CD4-positive, alpha-beta T cell (primary cell): Measurements from ENCODE around the gene RYR3. TPM values are rescaled to one million over a fixed set of nuclear protein-coding genes. Genes with fewer than 3 reads are reported as not detected.

Experiments
- ATAC-seq: fragments of 200-7000 bp; cut with Tn5 transposase; one replicate; pipeline ENCODE4 v1.10.0; 2022; ENCODE audit warnings: mild to moderate bottlenecking; ENCODE audit not compliant: poor library complexity
- CTCF ChIA-PET: fragments of 350-600 bp; sonication (Branson Sonifier 250); formaldehyde crosslinking; loops from one replicate; lab custom pipeline; 2021; ENCODE audit warnings: antibody characterized with exemption, inconsistent platforms; lab: Charles Lee
- POLR2A ChIA-PET: fragments of 350-600 bp; sonication (Branson Sonifier 250); formaldehyde crosslinking; loops from one replicate; lab custom pipeline; 2021; ENCODE audit warnings: antibody characterized with exemption, inconsistent platforms; lab: Charles Lee
- DNase-seq, 14 experiments: peaks; one replicate each; pipeline ENCODE4 v3.0.0-alpha.2; 2013 to 2020; ENCODE audit warnings: mixed read lengths in 2 of 14
- H3K27ac ChIP-seq, 2 donors: one replicate each; pipeline versions ENCODE4 v1.5.1 to v1.7.0; 2013; ENCODE audit warnings: low read length in 2 of 2, low read depth in 1 of 2, mild to moderate bottlenecking in 1 of 2
- H3K27me3 ChIP-seq, 2 experiments: 1 replicate in 1 of 2; 2 replicates in 1 of 2; pipeline versions ENCODE4 v1.6.1 to v1.7.0; 2013; ENCODE audit warnings: low read length in 2 of 2, control low read depth in 1 of 2, mild to moderate bottlenecking in 1 of 2, moderate library complexity in 1 of 2; ENCODE audit not compliant: insufficient read depth in 2 of 2, control insufficient read depth in 1 of 2
- H3K36me3 ChIP-seq: one replicate; pipeline ENCODE4 v1.6.1; 2013; ENCODE audit warnings: low read length, control low read depth; ENCODE audit not compliant: insufficient read depth
- H3K4me1 ChIP-seq: one replicate; pipeline ENCODE4 v1.6.1; 2013; ENCODE audit warnings: low read length, control low read depth; ENCODE audit not compliant: insufficient read depth
- H3K4me3 ChIP-seq: one replicate; pipeline ENCODE4 v1.5.1; 2013; ENCODE audit warnings: mild to moderate bottlenecking, low read length, moderate library complexity
- H3K9me3 ChIP-seq, 2 experiments: 1 replicate in 1 of 2; 2 replicates in 1 of 2; pipeline versions ENCODE4 v1.6.1 to v1.7.0; 2013; ENCODE audit warnings: low read length in 2 of 2, mild to moderate bottlenecking in 2 of 2, control low read depth in 1 of 2, moderate library complexity in 1 of 2; ENCODE audit not compliant: control insufficient read depth in 1 of 2, insufficient read depth in 1 of 2
- H3K27ac Mint-ChIP-seq: one replicate; pipeline ENCODE4 v1.8.0; 2020; ENCODE audit warnings: mixed read lengths
- H3K27me3 Mint-ChIP-seq: one replicate; pipeline ENCODE4 v1.8.0; 2021; ENCODE audit warnings: mixed read lengths
- H3K36me3 Mint-ChIP-seq: one replicate; pipeline ENCODE4 v1.8.0; 2021; ENCODE audit warnings: low read depth, mixed read lengths
- H3K4me1 Mint-ChIP-seq: one replicate; pipeline ENCODE4 v1.8.0; 2021; ENCODE audit warnings: low read depth, mixed read lengths
- H3K4me3 Mint-ChIP-seq: one replicate; pipeline ENCODE4 v1.8.0; 2020; ENCODE audit warnings: mild to moderate bottlenecking, mixed read lengths
- H3K9me3 Mint-ChIP-seq: one replicate; pipeline ENCODE4 v1.8.0; 2020; ENCODE audit warnings: mixed read lengths
- CTCF ChIP-seq: fragments of 200-600 bp; IDR thresholded peaks from one replicate; pipeline ENCODE4 v1.8.0; 2022; ENCODE audit warnings: antibody characterized with exemption, mild to moderate bottlenecking
- intact Hi-C, 2 experiments: fragments of 100-400 bp; cut with DNase I in 1 of 2; cut with micrococcal nuclease in 1 of 2; formaldehyde crosslinking; loops; one replicate each; pipeline versions ENCODE4 v1.15.1 to v1.9.0; 2023 to 2025; cut with DNase I, micrococcal nuclease
- total RNA-seq, 174 experiments: library from RNA in 2 of 174; stranded (reverse) in 2 of 174; gene quantifications; one replicate each; pipeline ENCODE4 v1.2.3 and lab custom pipeline; 2021 to 2026

Gene RYR3
- total RNA-seq, 2 experiments from 2014 or later, result not detected

GRCh38 chr15:33315044-33315443 is 4.3 kb downstream of the RYR3 start:
- intact Hi-C loops, result no loop called here
- DNase-seq, result no peak
- Mint-ChIP-seq H3K36me3 (no peaks in the 10 kb centered on the region), H3K27ac (no peak overlapping the region), H3K9me3 (no peaks in the 10 kb centered on the region), H3K4me1 (no peaks in the 10 kb centered on the region), H3K4me3 (no peak overlapping the region), H3K27me3 (peaks cover 68% of the 10 kb centered on the region)
- Histone ChIP-seq H3K27ac (no peak overlapping the region), H3K4me1 (no peaks in the 10 kb centered on the region), H3K9me3 (peaks cover 0 to 8% of the 10 kb centered on the region in 2 experiments), H3K4me3 (no peak overlapping the region), H3K36me3 (no peaks in the 10 kb centered on the region), H3K27me3 (peaks cover 16 to 38% of the 10 kb centered on the region in 2 experiments)
- ChIA-PET POLR2A (no interaction called here), CTCF (no interaction called here)
- TF ChIP-seq CTCF, result no peak
- no peak for ATAC-seq

GRCh38 chr15:33317896-33318295 is 7.1 kb downstream of the RYR3 start:
- Mint-ChIP-seq H3K4me3 (no peak overlapping the region), H3K4me1 (no peaks in the 10 kb centered on the region), H3K27me3 (peaks cover 52% of the 10 kb centered on the region), H3K36me3 (no peaks in the 10 kb centered on the region), H3K9me3 (no peaks in the 10 kb centered on the region), H3K27ac (no peak overlapping the region)
- H3K9me3 ChIP-seq, result no peaks in the 10 kb centered on the region
- peaks cover under 1 to 11% of the 10 kb centered on the region in 2 experiments for H3K27me3 ChIP-seq
- no peak overlapping the region for H3K27ac ChIP-seq
- H3K4me1 ChIP-seq, result no peaks in the 10 kb centered on the region
- ChIA-PET CTCF (no interaction called here), POLR2A (no interaction called here)
- no peak for ATAC-seq
- TF ChIP-seq CTCF, result no peak
- H3K36me3 ChIP-seq, result no peaks in the 10 kb centered on the region
- no peak overlapping the region for H3K4me3 ChIP-seq
- no peak for DNase-seq
- intact Hi-C loops, result no loop called here

GRCh38 chr15:33320017-33320416 is 9.2 kb downstream of the RYR3 start:
- peaks cover 35% of the 10 kb centered on the region for H3K27me3 Mint-ChIP-seq
- TF ChIP-seq CTCF, result no peak
- CTCF ChIA-PET, result no interaction called here

More at GRCh38 chr15:33320017-33320416, 9.2 kb downstream of the RYR3 start:
- intact Hi-C loops, result no loop called here
- no peaks in the 10 kb centered on the region for H3K36me3 ChIP-seq
- no peaks in the 10 kb centered on the region for H3K9me3 ChIP-seq
- peaks cover 0 to 4% of the 10 kb centered on the region in 2 experiments for H3K27me3 ChIP-seq
- POLR2A ChIA-PET, result no interaction called here
- Mint-ChIP-seq H3K9me3 (no peaks in the 10 kb centered on the region), H3K36me3 (no peaks in the 10 kb centered on the region), H3K4me1 (no peaks in the 10 kb centered on the region), H3K4me3 (no peak overlapping the region), H3K27ac (no peak overlapping the region)
- no peak for ATAC-seq
- no peak for DNase-seq
- H3K27ac ChIP-seq, result no peak overlapping the region
- no peaks in the 10 kb centered on the region for H3K4me1 ChIP-seq
- H3K4me3 ChIP-seq, result no peak overlapping the region
